Activated naive CD8-positive, alpha-beta T cell treated with anti-CD3 and anti-CD28 coated beads for 36 hours (primary cell): ENCODE data around the gene CPXM1. TPM values are rescaled to one million over a fixed set of nuclear protein-coding genes. Genes with fewer than 3 reads are reported as not detected.
A peak's percentile ranks its signal among the peaks of the same experiment; 100 is the strongest.

Experiments used
- DNase-seq: peaks from one replicate; pipeline ENCODE4 v3.0.0; 2021
- H3K27ac Mint-ChIP-seq: one replicate; pipeline ENCODE4 v1.8.0; 2022; ENCODE audit warnings: mild to moderate bottlenecking, moderate library complexity, mixed read lengths
- H3K27me3 Mint-ChIP-seq: one replicate; pipeline ENCODE4 v1.8.0; 2022; ENCODE audit warnings: mild to moderate bottlenecking, mixed read lengths
- H3K36me3 Mint-ChIP-seq: one replicate; pipeline ENCODE4 v1.8.0; 2021; ENCODE audit warnings: mild to moderate bottlenecking, mixed read lengths
- H3K4me1 Mint-ChIP-seq: one replicate; pipeline ENCODE4 v1.8.0; 2021; ENCODE audit warnings: mixed read lengths
- H3K4me3 Mint-ChIP-seq: one replicate; pipeline ENCODE4 v1.8.0; 2022; ENCODE audit warnings: mild to moderate bottlenecking, moderate library complexity, mixed read lengths
- H3K9me3 Mint-ChIP-seq: one replicate; pipeline ENCODE4 v1.8.0; 2022; ENCODE audit warnings: mixed read lengths
- total RNA-seq, 2 experiments: library from RNA; stranded (reverse); gene quantifications; one replicate each; pipeline ENCODE4 v1.2.3, GENCODE V29; 2021

Gene CPXM1
- total RNA-seq, 2 experiments from 2014 or later = 4.2 to 4.3 TPM

DNA sequence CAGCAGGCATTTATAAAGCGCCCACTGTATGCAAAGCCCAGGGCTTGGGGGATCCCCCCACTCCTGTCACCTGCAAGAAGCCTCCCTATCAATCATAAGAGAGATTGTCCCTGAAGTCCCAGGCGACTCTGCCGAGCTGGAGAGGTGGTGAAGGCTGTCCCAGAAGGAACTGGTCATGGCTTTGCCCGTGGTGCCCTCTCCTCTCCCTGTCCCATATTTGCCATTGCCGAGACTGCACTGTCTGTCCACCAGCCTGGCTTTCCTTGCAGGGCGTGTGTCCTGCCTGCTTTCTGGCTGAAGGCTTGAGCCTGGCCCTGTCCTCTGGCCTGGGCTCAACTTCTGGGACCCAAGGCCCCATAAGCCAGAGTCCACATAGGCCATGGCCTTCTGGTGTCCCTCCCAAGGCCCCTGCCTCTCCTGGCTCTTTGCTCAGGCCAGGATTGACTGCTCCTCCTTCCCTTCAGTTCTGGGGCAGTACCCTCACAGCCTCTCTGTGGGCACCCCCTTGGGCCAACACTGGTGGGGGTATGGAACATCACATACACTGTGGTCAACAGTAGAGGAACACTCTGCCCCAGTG is 46.9 kb downstream of the CPXM1 start:
- no peak for DNase-seq
- Mint-ChIP-seq H3K4me3 (no peak overlapping the region), H3K27ac (no peak overlapping the region), H3K9me3 (no peaks in the 10 kb centered on the region), H3K36me3 (no peaks in the 10 kb centered on the region), H3K4me1 (peaks cover 19% of the 10 kb centered on the region), H3K27me3 (peaks cover 40% of the 10 kb centered on the region)

- Mint-ChIP-seq H3K27ac (no peak overlapping the region), H3K4me3 (peak overlapping the region; percentile 76), H3K27me3 (peaks cover 40% of the 10 kb centered on the region), H3K36me3 (no peaks in the 10 kb centered on the region), H3K9me3 (no peaks in the 10 kb centered on the region), H3K4me1 (peaks cover 21% of the 10 kb centered on the region)
- peak; percentile 52 for DNase-seq
These were observed 47.6 kb downstream of the CPXM1 start for GRCh38 chr20:2752567-2753460.

DNA sequence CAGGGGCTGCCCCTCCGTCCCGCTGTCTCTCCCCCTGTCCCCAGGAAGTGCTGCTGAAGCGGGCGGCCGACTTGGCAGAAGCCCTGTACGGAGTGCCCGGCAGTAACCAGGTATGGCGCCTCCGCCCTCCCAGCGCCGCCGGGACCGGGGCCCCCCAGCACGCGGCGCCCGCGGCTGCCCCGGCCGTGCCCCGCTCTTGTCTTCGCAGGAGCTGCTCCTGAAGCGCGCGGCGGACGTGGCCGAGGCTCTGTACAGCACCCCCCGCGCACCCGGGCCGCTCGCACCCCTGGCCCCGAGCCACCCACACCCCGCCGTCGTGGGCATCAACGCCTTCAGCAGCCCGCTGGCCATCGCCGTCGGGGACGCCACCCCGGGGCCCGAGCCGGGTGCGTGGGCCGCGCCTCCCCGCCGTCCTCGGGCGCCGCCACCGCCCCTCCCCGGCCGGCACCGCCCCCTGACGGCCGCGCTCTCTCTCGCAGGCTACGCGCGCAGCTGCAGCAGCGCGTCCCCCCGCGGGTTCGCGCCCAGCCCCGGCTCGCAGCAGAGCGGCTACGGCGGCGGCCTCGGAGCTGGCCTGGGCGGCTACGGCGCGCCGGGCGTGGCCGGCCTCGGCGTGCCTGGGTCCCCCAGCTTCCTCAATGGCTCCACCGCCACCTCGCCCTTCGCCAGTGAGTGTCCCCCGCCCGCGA is 48.4 kb downstream of the CPXM1 start:
- Mint-ChIP-seq H3K4me3 (no peak overlapping the region), H3K4me1 (peaks cover 25% of the 10 kb centered on the region), H3K27me3 (peaks cover 40% of the 10 kb centered on the region), H3K36me3 (no peaks in the 10 kb centered on the region), H3K27ac (no peak overlapping the region), H3K9me3 (no peaks in the 10 kb centered on the region)
- DNase-seq = peak; percentile 72

DNA sequence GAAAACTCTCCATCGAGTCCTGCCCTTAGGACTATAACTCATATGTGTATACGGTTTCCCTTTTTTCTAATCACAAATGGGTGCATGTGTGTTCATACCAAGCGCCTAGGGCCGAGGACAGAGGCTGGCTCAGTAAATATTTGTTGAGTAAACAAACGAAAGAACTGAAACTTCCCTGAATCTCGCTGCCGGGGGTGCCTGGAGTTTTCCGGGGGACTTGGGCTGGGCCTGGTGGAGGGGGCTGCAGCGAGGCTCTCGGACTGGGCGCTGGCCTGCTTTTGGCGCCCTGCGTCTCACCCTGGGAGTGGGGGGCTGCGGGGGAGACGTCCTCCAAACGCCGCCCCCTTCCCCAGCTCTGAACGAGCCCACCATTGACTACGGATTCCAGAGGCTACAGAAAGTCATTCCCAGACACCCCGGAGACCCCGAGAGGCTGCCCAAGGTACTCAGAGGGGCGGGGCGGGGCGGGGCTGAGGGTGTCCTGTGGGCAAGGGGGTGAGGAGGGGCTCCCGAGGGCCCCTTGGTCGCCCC is 49.0 kb downstream of the CPXM1 start:
- H3K27ac Mint-ChIP-seq = no peak overlapping the region
- DNase-seq = no peak
- H3K4me3 Mint-ChIP-seq = no peak overlapping the region
- peaks cover 34% of the 10 kb centered on the region for H3K27me3 Mint-ChIP-seq
- H3K4me1 Mint-ChIP-seq = peaks cover 25% of the 10 kb centered on the region
- H3K36me3 Mint-ChIP-seq = no peaks in the 10 kb centered on the region
- no peaks in the 10 kb centered on the region for H3K9me3 Mint-ChIP-seq

DNA sequence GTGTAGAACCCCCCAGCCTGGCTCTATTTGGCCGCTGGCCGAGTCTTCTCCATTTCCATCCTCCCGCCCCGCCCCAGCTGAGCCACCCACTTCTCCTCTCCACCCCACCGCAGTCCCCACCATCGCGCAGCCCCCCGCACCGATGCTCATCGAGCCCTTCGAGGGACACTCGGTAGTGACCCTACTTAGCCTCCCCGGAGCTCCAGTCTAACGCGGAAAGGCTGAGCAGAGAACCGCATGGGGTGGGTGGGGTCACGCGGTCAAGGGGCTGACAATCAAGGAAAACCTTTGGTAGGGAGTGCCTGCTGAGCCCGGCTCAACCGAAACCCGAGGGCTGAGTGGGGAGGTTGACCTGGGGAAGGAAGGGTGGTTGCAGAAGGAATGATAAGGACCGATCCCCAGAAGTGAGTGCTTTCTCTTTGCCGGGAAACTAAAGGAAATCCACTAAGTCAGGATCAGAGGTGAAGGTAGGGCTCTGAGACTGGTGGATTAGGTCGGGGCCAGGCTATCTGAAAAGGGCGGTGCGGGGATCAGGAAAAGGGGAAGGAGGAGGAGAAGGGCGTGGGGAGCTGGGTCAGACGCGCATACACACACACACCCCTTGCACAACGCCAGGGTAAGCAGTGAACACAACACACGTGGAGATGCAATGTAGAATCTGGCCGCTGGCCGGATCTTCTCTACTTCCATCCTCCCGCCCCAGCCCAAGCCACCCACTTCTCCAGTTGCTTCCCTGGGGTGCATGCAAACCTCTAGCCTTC is 49.8 kb downstream of the CPXM1 start:
- peak overlapping the region; percentile 30 for H3K4me3 Mint-ChIP-seq
- H3K4me1 Mint-ChIP-seq = peaks cover 25% of the 10 kb centered on the region
- no peaks in the 10 kb centered on the region for H3K36me3 Mint-ChIP-seq
- no peak overlapping the region for H3K27ac Mint-ChIP-seq
- no peaks in the 10 kb centered on the region for H3K9me3 Mint-ChIP-seq
- peaks cover 32% of the 10 kb centered on the region for H3K27me3 Mint-ChIP-seq
- DNase-seq = no peak

GRCh38 chr20:2749951-2750490 is 50.4 kb downstream of the CPXM1 start:
- DNase-seq = no peak
- H3K4me3 Mint-ChIP-seq = no peak overlapping the region
- no peaks in the 10 kb centered on the region for H3K9me3 Mint-ChIP-seq
- no peak overlapping the region for H3K27ac Mint-ChIP-seq
- H3K27me3 Mint-ChIP-seq = peaks cover 29% of the 10 kb centered on the region
- H3K36me3 Mint-ChIP-seq = no peaks in the 10 kb centered on the region
- peaks cover 25% of the 10 kb centered on the region for H3K4me1 Mint-ChIP-seq

DNA sequence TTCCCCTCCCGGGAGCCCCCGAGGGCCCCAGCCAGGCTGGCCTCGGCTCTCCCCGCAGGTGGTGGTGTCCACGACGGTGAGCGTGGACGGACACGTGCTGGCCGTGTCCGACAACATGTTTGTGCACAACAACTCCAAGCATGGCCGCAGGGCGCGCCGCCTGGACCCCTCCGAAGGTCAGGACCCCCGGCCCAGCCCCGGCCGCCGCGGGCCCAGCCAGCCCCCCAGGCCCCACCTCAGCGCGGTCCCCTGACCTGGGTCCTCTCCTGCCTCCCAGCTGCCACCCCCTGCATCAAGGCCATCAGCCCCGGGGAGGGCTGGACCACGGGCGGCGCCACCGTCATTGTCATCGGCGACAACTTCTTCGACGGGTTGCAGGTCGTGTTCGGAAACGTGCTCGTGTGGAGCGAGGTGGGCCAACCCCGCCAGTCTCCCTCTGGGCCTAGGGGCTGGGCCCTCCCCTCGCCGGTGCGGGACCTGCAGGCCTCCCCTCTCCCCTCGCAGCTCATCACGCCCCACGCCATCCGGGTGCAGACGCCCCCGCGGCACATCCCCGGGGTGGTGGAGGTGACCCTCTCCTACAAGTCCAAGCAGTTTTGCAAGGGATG is 51.0 kb downstream of the CPXM1 start:
- Mint-ChIP-seq H3K27me3 (peaks cover 29% of the 10 kb centered on the region), H3K4me1 (peaks cover 25% of the 10 kb centered on the region), H3K4me3 (no peak overlapping the region), H3K36me3 (no peaks in the 10 kb centered on the region), H3K27ac (no peak overlapping the region), H3K9me3 (no peaks in the 10 kb centered on the region)
- no peak for DNase-seq

GRCh38 chr20:2748551-2749342 is 51.7 kb downstream of the CPXM1 start:
- Mint-ChIP-seq H3K4me1 (peaks cover 25% of the 10 kb centered on the region), H3K27me3 (peaks cover 23% of the 10 kb centered on the region), H3K4me3 (no peak overlapping the region), H3K9me3 (no peaks in the 10 kb centered on the region), H3K27ac (no peak overlapping the region), H3K36me3 (no peaks in the 10 kb centered on the region)
- no peak for DNase-seq

- no peak for DNase-seq
- Mint-ChIP-seq H3K27me3 (peaks cover 16% of the 10 kb centered on the region), H3K9me3 (no peaks in the 10 kb centered on the region), H3K4me3 (no peak overlapping the region), H3K27ac (no peak overlapping the region), H3K36me3 (peaks cover 1% of the 10 kb centered on the region), H3K4me1 (peaks cover 26% of the 10 kb centered on the region)
These were observed 52.7 kb downstream of the CPXM1 start for GRCh38 chr20:2747676-2748235.

GRCh38 chr20:2746636-2747265 is 53.7 kb downstream of the CPXM1 start:
- Mint-ChIP-seq H3K4me1 (peaks cover 32% of the 10 kb centered on the region), H3K27ac (no peak overlapping the region), H3K36me3 (peaks cover 1% of the 10 kb centered on the region), H3K4me3 (no peak overlapping the region), H3K27me3 (peaks cover 16% of the 10 kb centered on the region), H3K9me3 (no peaks in the 10 kb centered on the region)
- DNase-seq = no peak

DNA sequence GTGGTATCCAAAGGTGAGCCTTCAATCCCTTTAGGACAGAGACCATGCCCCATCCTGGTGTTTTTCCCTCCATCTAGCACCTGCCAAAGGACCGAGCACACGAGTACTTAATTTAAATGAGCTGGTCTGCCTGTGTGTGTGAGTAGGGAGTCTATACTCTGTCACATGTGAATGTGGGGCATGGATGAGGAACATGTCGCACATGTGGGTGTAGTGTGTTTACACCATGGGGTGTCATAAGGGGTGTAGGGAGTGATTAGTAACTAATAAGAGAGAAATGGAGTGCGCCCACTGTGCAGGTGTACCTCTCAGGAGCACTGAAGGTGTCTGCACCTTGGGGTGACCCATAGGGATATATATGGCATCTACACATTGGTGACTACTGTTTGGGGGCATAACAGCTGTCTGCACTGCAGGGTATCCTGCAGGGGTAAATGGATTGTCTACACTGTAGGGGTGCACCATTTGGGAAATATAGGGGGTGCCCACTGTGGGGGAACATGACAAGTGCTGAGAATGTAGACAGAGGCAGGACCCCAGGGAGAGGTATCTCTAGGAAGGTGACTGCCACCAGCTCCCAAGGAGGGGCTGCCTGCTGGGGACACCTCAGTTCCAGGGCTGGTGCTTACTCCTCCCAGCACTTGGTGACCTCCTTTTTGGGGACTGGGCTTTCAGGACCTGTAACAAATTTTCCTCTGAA is 54.3 kb downstream of the CPXM1 start:
- no peak overlapping the region for H3K4me3 Mint-ChIP-seq
- H3K27me3 Mint-ChIP-seq = peaks cover 14% of the 10 kb centered on the region
- H3K27ac Mint-ChIP-seq = no peak overlapping the region

GRCh38 chr20:2745060-2745910 is 55.1 kb downstream of the CPXM1 start:
- no peaks in the 10 kb centered on the region for H3K9me3 Mint-ChIP-seq
- H3K4me1 Mint-ChIP-seq = peaks cover 40% of the 10 kb centered on the region
- peaks cover 6% of the 10 kb centered on the region for H3K27me3 Mint-ChIP-seq
- peaks cover 1% of the 10 kb centered on the region for H3K36me3 Mint-ChIP-seq
- no peak for DNase-seq
- no peak overlapping the region for H3K27ac Mint-ChIP-seq
- H3K4me3 Mint-ChIP-seq = no peak overlapping the region

More for the DNA sequence above, 54.3 kb downstream of the CPXM1 start:
- H3K4me1 Mint-ChIP-seq = peaks cover 39% of the 10 kb centered on the region
- no peak for DNase-seq
- no peaks in the 10 kb centered on the region for H3K9me3 Mint-ChIP-seq
- peaks cover 1% of the 10 kb centered on the region for H3K36me3 Mint-ChIP-seq
